Lower leg skin (tissue), 3 donors: ENCODE results near the gene CXCR3.
"Not testable (repeated sequence)": the region's sequence is repeated elsewhere in the genome, so short reads cannot be mapped to it uniquely, and the experiment has no call there.

Experiments
- POLR2A ChIP-seq, 2 donors: fragments of 450-650 bp; IDR thresholded peaks; one replicate each; pipeline ENCODE4 v1.6.1; 2016 to 2017; ENCODE audit warnings: antibody characterized with exemption in 2 of 2, mild to moderate bottlenecking in 1 of 2, moderate library complexity in 1 of 2
- TF ChIP-seq, protein P1 (sequence below), 3 donors: fragments of 450-650 bp; IDR thresholded peaks; one replicate each; pipeline ENCODE4 v1.5.1; 2016; ENCODE audit warnings: antibody characterized with exemption in 3 of 3, mild to moderate bottlenecking in 3 of 3, moderate library complexity in 2 of 3

- TF ChIP-seq, protein P1, sequence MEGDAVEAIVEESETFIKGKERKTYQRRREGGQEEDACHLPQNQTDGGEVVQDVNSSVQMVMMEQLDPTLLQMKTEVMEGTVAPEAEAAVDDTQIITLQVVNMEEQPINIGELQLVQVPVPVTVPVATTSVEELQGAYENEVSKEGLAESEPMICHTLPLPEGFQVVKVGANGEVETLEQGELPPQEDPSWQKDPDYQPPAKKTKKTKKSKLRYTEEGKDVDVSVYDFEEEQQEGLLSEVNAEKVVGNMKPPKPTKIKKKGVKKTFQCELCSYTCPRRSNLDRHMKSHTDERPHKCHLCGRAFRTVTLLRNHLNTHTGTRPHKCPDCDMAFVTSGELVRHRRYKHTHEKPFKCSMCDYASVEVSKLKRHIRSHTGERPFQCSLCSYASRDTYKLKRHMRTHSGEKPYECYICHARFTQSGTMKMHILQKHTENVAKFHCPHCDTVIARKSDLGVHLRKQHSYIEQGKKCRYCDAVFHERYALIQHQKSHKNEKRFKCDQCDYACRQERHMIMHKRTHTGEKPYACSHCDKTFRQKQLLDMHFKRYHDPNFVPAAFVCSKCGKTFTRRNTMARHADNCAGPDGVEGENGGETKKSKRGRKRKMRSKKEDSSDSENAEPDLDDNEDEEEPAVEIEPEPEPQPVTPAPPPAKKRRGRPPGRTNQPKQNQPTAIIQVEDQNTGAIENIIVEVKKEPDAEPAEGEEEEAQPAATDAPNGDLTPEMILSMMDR (IDR thresholded peaks at IDR 0.05): not testable (repeated sequence)
- TF ChIP-seq POLR2A (IDR thresholded peaks at IDR 0.05): not testable (repeated sequence)
Measured at GRCh38 chrX:71663238-71663637, 44.9 kb upstream of the CXCR3 start.
